Hepatic stellate cell (primary cell): ENCODE data around the gene PLEKHM2.
A peak's percentile ranks its signal among the peaks of the same experiment; 100 is the strongest.
"Not testable (repeated sequence)": the region's sequence is repeated elsewhere in the genome, so short reads cannot be mapped to it uniquely, and the experiment has no call there.

Experiments
- DNase-seq: peaks from one replicate; pipeline ENCODE4 v3.0.0; 2011; ENCODE audit warnings: low spot score

PLEKHM2 gene

GRCh38 chr1:15684042-15684461 lies at the start of gene PLEKHM2:
Gene PLEKHM2, plus strand, starts transcription at chr1:15684320. Its CDS starts 239 bp downstream, at chr1:15684559.
- DNase-seq, result peak; percentile 68

GRCh38 chr1:15636436-15636835 lies 47.7 kb upstream of the PLEKHM2 start:
- DNase-seq, result no peak

- DNase-seq, result no peak
These were observed 46.3 kb upstream of the PLEKHM2 start for GRCh38 chr1:15637826-15638225.

- DNase-seq, result no peak
These were observed 44.9 kb upstream of the PLEKHM2 start for GRCh38 chr1:15639262-15639661.

GRCh38 chr1:15639931-15640330 lies 44.2 kb upstream of the PLEKHM2 start:
- no peak for DNase-seq

GRCh38 chr1:15640667-15641066 lies 43.5 kb upstream of the PLEKHM2 start:
- no peak for DNase-seq

GRCh38 chr1:15649937-15650336 lies 34.2 kb upstream of the PLEKHM2 start:
- DNase-seq, result no peak

- no peak for DNase-seq
These were observed 33.7 kb upstream of the PLEKHM2 start for GRCh38 chr1:15650433-15650832.

GRCh38 chr1:15652130-15652529 lies 32.0 kb upstream of the PLEKHM2 start:
- not testable (repeated sequence) for DNase-seq

GRCh38 chr1:15654091-15654690 lies 29.9 kb upstream of the PLEKHM2 start:
- no peak for DNase-seq

- DNase-seq, result no peak
These were observed 27.7 kb upstream of the PLEKHM2 start for GRCh38 chr1:15656464-15656863.

GRCh38 chr1:15657021-15657420 lies 27.1 kb upstream of the PLEKHM2 start:
- DNase-seq, result no peak

GRCh38 chr1:15660151-15660550 lies 24.0 kb upstream of the PLEKHM2 start:
- no peak for DNase-seq

GRCh38 chr1:15662477-15662876 lies 21.6 kb upstream of the PLEKHM2 start:
- no peak for DNase-seq

- DNase-seq, result no peak
These were observed 20.2 kb upstream of the PLEKHM2 start for GRCh38 chr1:15663925-15664324.

GRCh38 chr1:15667362-15667761 lies 16.8 kb upstream of the PLEKHM2 start:
- no peak for DNase-seq

GRCh38 chr1:15668089-15668754 lies 15.9 kb upstream of the PLEKHM2 start:
- no peak for DNase-seq

- no peak for DNase-seq
These were observed 15.0 kb upstream of the PLEKHM2 start for GRCh38 chr1:15669074-15669473.

- DNase-seq, result no peak
These were observed 14.3 kb upstream of the PLEKHM2 start for GRCh38 chr1:15669864-15670263.

GRCh38 chr1:15671430-15671829 lies 12.7 kb upstream of the PLEKHM2 start:
- no peak for DNase-seq

GRCh38 chr1:15674386-15675159 lies 9.5 kb upstream of the PLEKHM2 start:
- DNase-seq, result no peak

GRCh38 chr1:15676010-15676409 lies 8.1 kb upstream of the PLEKHM2 start:
- DNase-seq, result no peak
